Activated T-helper 2 cell treated with anti-CD3 and anti-CD28 coated beads, Interferon-gamma antibody, Interleukin-2, Interleukin-4, amounts not matched to agents 10 μg/mL and 5 μg/mL and 100 μg/mL, durations not matched to agents 14 hours and 24 hours and 36 hours (primary cell): ENCODE results near the gene POMT2. TPM values are rescaled to one million over a fixed set of nuclear protein-coding genes. Genes with fewer than 3 reads are reported as not detected.

ENCODE experiments used
- DNase-seq: peaks from one replicate; pipeline ENCODE4 v3.0.0; 2021; ENCODE audit warnings: low spot score
- H3K27ac Mint-ChIP-seq: one replicate; pipeline ENCODE4 v1.8.0; 2021; ENCODE audit warnings: mixed read lengths
- H3K27me3 Mint-ChIP-seq: one replicate; pipeline ENCODE4 v1.8.0; 2021; ENCODE audit warnings: low read depth, mixed read lengths
- H3K36me3 Mint-ChIP-seq: one replicate; pipeline ENCODE4 v1.8.0; 2021; ENCODE audit warnings: low read depth, mixed read lengths
- H3K4me1 Mint-ChIP-seq: one replicate; pipeline ENCODE4 v1.8.0; 2021; ENCODE audit warnings: low read depth, mixed read lengths
- H3K4me3 Mint-ChIP-seq: one replicate; pipeline ENCODE4 v1.8.0; 2021; ENCODE audit warnings: low read depth, mild to moderate bottlenecking, moderate library complexity, mixed read lengths
- H3K9me3 Mint-ChIP-seq: one replicate; pipeline ENCODE4 v1.8.0; 2021; ENCODE audit warnings: mixed read lengths
- intact Hi-C: fragments of 100-400 bp; cut with micrococcal nuclease; formaldehyde crosslinking; loops from one replicate; pipeline ENCODE4 v1.15.1; 2023
- total RNA-seq: library from RNA; stranded (reverse); gene quantifications from 2 replicates; pipeline ENCODE4 v1.2.3, GENCODE V29; 2022

POMT2 gene, protein sequence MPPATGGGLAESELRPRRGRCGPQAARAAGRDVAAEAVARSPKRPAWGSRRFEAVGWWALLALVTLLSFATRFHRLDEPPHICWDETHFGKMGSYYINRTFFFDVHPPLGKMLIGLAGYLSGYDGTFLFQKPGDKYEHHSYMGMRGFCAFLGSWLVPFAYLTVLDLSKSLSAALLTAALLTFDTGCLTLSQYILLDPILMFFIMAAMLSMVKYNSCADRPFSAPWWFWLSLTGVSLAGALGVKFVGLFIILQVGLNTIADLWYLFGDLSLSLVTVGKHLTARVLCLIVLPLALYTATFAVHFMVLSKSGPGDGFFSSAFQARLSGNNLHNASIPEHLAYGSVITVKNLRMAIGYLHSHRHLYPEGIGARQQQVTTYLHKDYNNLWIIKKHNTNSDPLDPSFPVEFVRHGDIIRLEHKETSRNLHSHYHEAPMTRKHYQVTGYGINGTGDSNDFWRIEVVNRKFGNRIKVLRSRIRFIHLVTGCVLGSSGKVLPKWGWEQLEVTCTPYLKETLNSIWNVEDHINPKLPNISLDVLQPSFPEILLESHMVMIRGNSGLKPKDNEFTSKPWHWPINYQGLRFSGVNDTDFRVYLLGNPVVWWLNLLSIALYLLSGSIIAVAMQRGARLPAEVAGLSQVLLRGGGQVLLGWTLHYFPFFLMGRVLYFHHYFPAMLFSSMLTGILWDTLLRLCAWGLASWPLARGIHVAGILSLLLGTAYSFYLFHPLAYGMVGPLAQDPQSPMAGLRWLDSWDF
- 23.4 and 27.7 TPM in 2 replicates for total RNA-seq

DNA sequence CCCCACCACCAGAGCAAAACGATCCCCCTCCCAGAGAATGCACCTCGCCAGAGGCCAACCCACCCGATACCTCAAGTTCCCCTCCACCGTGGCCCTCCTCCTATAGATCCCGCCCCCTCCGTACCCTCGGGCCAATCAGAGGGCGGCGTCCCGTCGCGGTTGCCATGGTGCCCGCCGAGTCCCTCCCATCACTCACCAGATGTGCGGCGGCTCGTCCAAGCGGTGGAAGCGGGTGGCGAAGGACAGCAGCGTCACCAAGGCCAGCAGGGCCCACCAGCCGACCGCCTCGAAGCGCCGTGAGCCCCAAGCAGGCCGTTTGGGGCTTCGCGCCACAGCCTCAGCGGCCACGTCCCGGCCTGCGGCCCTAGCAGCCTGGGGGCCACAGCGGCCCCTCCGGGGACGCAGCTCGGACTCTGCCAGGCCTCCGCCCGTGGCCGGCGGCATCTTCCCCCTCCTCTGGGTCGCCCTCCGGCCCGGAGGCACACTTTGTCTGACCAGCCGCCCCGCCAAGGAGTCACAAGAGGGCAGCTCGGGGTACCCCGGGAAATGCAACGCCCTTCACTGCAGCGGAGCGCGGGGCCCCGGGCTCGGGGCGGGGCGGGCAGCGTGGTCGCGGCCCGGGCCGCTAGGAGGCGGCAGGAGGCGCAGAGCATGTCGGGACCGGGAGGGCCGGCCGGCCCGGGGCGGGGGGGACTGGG, at the start of gene POMT2:
POMT2 (minus strand) TSS at position 646 of the 698 bp plus-strand sequence; CDS start at position 444, 202 bp downstream.
- H3K36me3 Mint-ChIP-seq: no peaks in the 10 kb centered on the region
- intact Hi-C loops: loop anchor here (1.0 to 5.0 kb wide), 3 partner anchors 17 to 387 kb away; partner anchors contain the start of genes ALKBH1, SLIRP and SPTLC2
- peaks cover 20% of the 10 kb centered on the region for H3K4me1 Mint-ChIP-seq
- no peaks in the 10 kb centered on the region for H3K27me3 Mint-ChIP-seq
- DNase-seq: peak; percentile 90
- H3K27ac Mint-ChIP-seq: peak within 1 kb of the TSS; percentile 100
- peak within 1 kb of the TSS; percentile 98 for H3K4me3 Mint-ChIP-seq
- no peaks in the 10 kb centered on the region for H3K9me3 Mint-ChIP-seq

GRCh38 chr14:77369285-77369684, 48.6 kb upstream of the POMT2 start:
- no peak overlapping the region for H3K27ac Mint-ChIP-seq
- intact Hi-C loops: no loop called here
- H3K4me1 Mint-ChIP-seq: peaks cover 38% of the 10 kb centered on the region
- peaks cover 5% of the 10 kb centered on the region for H3K9me3 Mint-ChIP-seq
- H3K27me3 Mint-ChIP-seq: no peaks in the 10 kb centered on the region
- DNase-seq: no peak
- H3K36me3 Mint-ChIP-seq: peaks cover 23% of the 10 kb centered on the region
- no peak overlapping the region for H3K4me3 Mint-ChIP-seq

DNA sequence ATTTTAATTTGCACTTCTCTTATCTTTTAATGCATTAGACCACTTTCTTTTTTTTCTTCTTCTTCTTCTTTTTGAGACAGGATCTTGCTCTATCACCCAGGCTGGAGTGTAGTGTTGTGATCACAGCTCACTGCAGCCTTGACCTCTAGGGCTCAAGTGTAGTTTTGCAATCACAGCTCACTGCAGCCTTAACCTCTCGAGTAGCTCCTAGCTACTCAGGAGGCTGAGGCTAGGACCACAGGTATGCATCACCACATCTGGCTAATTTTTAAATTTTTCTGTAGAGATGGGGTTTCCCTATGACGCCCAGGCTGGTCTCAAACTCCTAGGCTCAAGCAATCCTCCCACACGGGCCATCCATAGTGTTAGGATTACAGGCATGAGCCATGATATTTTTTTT, 43.5 kb upstream of the POMT2 start:
- Mint-ChIP-seq H3K27me3 (no peaks in the 10 kb centered on the region), H3K27ac (no peak overlapping the region)

GRCh38 chr14:77359626-77360025, 38.9 kb upstream of the POMT2 start:
- intact Hi-C loops: no loop called here
- H3K27me3 Mint-ChIP-seq: no peaks in the 10 kb centered on the region

More for the DNA sequence above, 43.5 kb upstream of the POMT2 start:
- H3K4me3 Mint-ChIP-seq: no peak overlapping the region
- intact Hi-C loops: no loop called here
- H3K4me1 Mint-ChIP-seq: peaks cover 16% of the 10 kb centered on the region
- no peak for DNase-seq
- H3K36me3 Mint-ChIP-seq: peaks cover 6% of the 10 kb centered on the region
- H3K9me3 Mint-ChIP-seq: no peaks in the 10 kb centered on the region

GRCh38 chr14:77356899-77357298, 36.2 kb upstream of the POMT2 start:
- no peak for DNase-seq
- H3K4me3 Mint-ChIP-seq: no peak overlapping the region
- H3K9me3 Mint-ChIP-seq: no peaks in the 10 kb centered on the region
- peaks cover 6% of the 10 kb centered on the region for H3K36me3 Mint-ChIP-seq
- H3K27me3 Mint-ChIP-seq: no peaks in the 10 kb centered on the region
- H3K4me1 Mint-ChIP-seq: peaks cover 11% of the 10 kb centered on the region
- no peak overlapping the region for H3K27ac Mint-ChIP-seq
- intact Hi-C loops: no loop called here

More at GRCh38 chr14:77359626-77360025, 38.9 kb upstream of the POMT2 start:
- no peak for DNase-seq
- Mint-ChIP-seq H3K36me3 (peaks cover 6% of the 10 kb centered on the region), H3K4me1 (peaks cover 13% of the 10 kb centered on the region), H3K4me3 (no peak overlapping the region), H3K9me3 (no peaks in the 10 kb centered on the region), H3K27ac (no peak overlapping the region)

- no peaks in the 10 kb centered on the region for H3K9me3 Mint-ChIP-seq
- peaks cover 6% of the 10 kb centered on the region for H3K36me3 Mint-ChIP-seq
- no peak for DNase-seq
- no peaks in the 10 kb centered on the region for H3K27me3 Mint-ChIP-seq
- intact Hi-C loops: no loop called here
- no peak overlapping the region for H3K27ac Mint-ChIP-seq
- no peak overlapping the region for H3K4me3 Mint-ChIP-seq
- peaks cover 11% of the 10 kb centered on the region for H3K4me1 Mint-ChIP-seq
Measured at GRCh38 chr14:77355811-77356210, 35.1 kb upstream of the POMT2 start.

- H3K27ac Mint-ChIP-seq: no peak overlapping the region
- H3K4me1 Mint-ChIP-seq: peaks cover 4% of the 10 kb centered on the region
- peaks cover 18% of the 10 kb centered on the region for H3K36me3 Mint-ChIP-seq
- H3K27me3 Mint-ChIP-seq: no peaks in the 10 kb centered on the region
- intact Hi-C loops: no loop called here
- H3K9me3 Mint-ChIP-seq: no peaks in the 10 kb centered on the region
- DNase-seq: no peak
- no peak overlapping the region for H3K4me3 Mint-ChIP-seq
Measured at GRCh38 chr14:77353469-77354141, 32.9 kb upstream of the POMT2 start.

DNA sequence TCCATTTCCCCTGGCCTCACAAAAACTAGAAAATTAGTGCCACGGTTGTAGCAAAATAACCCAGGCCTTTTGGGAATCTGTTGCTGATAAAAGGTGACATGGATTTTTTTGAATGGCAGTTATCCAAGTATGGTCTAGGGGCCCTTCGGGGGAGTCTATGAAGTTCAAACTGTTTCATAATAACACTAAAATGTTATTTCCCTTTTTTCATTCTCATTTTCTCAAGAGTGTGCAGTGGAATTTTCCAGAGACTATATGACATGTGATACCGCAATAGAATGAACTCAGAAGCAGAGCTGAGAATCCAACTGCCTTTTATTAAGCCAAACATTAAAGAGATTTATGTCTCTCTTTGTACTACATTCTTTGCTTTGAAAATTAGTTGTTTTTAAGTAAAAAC, 27.1 kb upstream of the POMT2 start:
- DNase-seq: no peak
- no peaks in the 10 kb centered on the region for H3K4me1 Mint-ChIP-seq
- no peak overlapping the region for H3K27ac Mint-ChIP-seq
- peaks cover 20% of the 10 kb centered on the region for H3K36me3 Mint-ChIP-seq
- intact Hi-C loops: no loop called here
- no peak overlapping the region for H3K4me3 Mint-ChIP-seq
- H3K27me3 Mint-ChIP-seq: no peaks in the 10 kb centered on the region
- H3K9me3 Mint-ChIP-seq: no peaks in the 10 kb centered on the region

- H3K27ac Mint-ChIP-seq: no peak overlapping the region
- H3K4me3 Mint-ChIP-seq: no peak overlapping the region
- H3K27me3 Mint-ChIP-seq: no peaks in the 10 kb centered on the region
- H3K36me3 Mint-ChIP-seq: peaks cover 28% of the 10 kb centered on the region
- no peaks in the 10 kb centered on the region for H3K4me1 Mint-ChIP-seq
- no peaks in the 10 kb centered on the region for H3K9me3 Mint-ChIP-seq
- DNase-seq: no peak
- intact Hi-C loops: no loop called here
Measured at GRCh38 chr14:77346495-77346894, 25.8 kb upstream of the POMT2 start.

DNA sequence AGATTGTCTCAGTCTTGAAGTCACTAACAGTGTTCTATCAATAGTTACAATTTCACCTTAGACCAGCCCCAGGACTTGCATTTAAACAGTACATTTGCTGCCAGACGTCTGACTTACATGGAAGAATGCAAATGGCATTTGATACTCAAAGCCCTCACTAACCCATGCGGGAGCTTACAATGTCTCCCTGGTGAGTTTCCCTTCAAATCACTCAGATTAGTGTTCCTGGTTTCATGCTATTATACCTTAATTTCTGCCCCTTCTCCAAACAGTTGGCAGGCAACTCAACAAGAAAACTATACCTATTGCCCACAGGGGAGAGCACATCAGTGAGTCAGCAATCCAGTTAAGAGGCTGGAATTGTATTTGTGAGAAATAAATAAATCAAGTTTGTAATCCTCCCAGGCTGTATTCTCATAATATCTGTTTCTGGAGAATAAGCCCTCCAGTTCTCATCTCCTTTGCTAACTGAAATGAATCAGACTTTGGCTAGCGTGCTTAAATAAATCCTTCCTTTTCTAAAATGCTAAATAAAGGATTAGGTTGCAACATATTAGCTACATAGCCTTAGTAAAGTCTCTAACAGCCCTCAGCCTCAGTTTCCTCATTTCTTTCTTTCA, 23.8 kb upstream of the POMT2 start:
- intact Hi-C loops: no loop called here
- peaks cover 23% of the 10 kb centered on the region for H3K36me3 Mint-ChIP-seq
- no peaks in the 10 kb centered on the region for H3K4me1 Mint-ChIP-seq
- no peak overlapping the region for H3K4me3 Mint-ChIP-seq
- no peak overlapping the region for H3K27ac Mint-ChIP-seq
- no peaks in the 10 kb centered on the region for H3K27me3 Mint-ChIP-seq
- DNase-seq: no peak
- no peaks in the 10 kb centered on the region for H3K9me3 Mint-ChIP-seq

GRCh38 chr14:77343662-77344061, 23.0 kb upstream of the POMT2 start:
- H3K4me3 Mint-ChIP-seq: no peak overlapping the region
- no peak overlapping the region for H3K27ac Mint-ChIP-seq
- no peaks in the 10 kb centered on the region for H3K9me3 Mint-ChIP-seq
- no peak for DNase-seq
- H3K27me3 Mint-ChIP-seq: no peaks in the 10 kb centered on the region
- peaks cover 25% of the 10 kb centered on the region for H3K36me3 Mint-ChIP-seq
- intact Hi-C loops: no loop called here
- H3K4me1 Mint-ChIP-seq: peaks cover 1% of the 10 kb centered on the region
